CD4-positive, alpha-beta T cell treated with Interleukin-4 for 4 hours (primary cell): ENCODE measurements around the gene CDHR3.
"Not testable (repeated sequence)": the region's sequence is repeated elsewhere in the genome, so short reads cannot be mapped to it uniquely, and the experiment has no call there.

Experiments
- DNase-seq: peaks from one replicate; pipeline ENCODE4 v3.0.0-alpha.2; 2020

The CDHR3 gene

DNA sequence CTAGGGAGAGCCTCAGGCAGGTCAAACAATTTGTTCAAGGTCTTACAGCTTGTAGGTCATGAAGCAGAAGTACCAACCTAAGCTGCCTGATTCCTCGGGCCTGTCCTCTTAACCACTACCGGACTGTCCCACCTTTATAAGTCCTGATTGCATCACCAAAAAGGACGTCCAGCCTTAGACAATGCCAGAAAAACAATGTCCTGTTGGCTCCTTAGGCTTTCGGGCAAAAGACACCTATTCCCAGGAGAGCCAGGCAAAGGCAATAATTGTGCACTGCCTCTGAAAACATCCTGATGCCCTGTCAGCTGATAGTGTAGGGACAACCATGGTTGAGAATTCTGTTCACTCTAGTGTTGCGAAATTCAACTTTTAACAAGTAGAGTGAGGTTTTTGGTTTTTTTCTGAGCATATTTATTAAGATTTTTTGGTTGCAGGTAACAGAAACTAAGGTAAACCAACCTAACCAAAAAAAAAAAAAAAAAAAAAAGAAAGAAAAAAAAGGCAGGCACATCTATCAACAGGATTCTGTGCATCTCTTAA, 40.5 kb downstream of the CDHR3 start:
- DNase-seq: no peak

DNA sequence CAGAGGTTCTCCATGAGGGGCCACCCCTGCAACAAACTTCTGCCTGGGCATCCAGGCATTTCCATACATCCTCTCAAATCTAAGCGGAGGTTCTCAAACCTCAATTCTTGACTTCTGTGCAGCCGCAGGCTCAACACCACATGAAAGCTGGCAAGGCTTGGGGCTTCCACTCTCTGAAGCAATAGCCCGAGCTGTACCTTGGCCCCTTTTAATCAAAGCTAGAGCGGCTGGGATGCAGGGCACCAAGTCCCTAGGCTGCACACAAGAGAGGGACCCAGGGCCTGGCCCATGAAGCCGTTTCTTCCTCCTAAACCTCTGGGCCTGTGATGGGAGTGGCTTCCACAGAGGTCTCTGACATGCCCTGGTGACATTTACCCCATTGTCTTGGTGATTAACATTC, 43.8 kb downstream of the CDHR3 start:
- DNase-seq: no peak

- DNase-seq: not testable (repeated sequence)
Observed at GRCh38 chr7:106007796-106008195, 44.7 kb downstream of the CDHR3 start.

DNA sequence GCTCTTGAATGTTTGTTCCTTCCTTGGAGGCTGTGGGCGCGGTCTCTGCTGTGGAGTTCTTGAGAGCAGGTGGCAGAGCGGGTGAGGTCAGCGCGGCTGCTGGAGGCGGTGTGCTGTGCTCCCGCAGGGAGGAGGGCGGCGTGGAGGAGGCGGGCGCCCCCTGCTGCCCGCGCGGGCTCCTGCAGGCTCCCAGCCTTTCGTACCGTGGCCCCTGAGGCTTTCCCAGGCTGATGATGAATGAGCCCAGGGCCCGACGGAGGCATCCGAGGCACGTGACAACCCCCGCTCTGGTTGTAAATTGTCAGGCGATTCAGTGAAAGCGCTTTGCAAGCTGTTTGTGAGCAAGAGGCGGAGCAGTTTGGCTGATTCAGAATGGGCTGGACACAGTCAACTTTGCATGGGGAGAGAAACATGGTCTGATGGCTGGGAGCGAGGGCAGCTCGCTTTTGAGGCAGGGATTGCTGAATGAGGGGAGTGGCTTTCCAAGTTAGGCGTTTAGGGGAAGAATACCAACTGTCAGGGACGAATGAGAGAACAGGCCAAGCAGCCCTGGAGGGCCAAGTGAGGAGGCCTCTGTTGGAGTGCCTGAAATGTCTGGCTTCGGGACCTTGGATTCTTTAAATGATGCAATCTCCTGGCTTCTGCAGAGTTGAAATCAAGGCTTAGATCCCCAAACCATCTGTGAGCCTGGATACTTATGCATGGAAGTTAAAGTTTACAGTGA, 46.6 kb downstream of the CDHR3 start:
- DNase-seq: peak; percentile 80

DNA sequence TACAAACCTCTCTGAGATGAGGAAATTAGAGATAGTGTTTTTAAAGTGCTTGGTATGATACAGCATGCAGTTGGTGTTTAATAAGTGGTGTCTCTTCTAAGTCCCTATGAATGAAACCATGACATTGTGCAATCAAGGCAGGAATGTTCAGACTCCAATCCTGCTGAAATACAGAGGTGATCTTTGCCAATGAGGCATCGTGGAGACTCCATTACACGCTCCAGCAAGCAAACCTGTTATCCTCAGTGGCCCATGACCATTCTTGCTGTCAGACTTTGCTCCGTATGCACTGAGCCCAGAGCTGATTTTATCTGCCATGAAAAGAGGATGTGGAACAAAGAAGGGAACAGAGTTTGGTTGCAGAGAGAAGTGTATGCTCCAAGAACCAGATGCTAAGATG, 47.3 kb downstream of the CDHR3 start:
- DNase-seq: no peak

DNA sequence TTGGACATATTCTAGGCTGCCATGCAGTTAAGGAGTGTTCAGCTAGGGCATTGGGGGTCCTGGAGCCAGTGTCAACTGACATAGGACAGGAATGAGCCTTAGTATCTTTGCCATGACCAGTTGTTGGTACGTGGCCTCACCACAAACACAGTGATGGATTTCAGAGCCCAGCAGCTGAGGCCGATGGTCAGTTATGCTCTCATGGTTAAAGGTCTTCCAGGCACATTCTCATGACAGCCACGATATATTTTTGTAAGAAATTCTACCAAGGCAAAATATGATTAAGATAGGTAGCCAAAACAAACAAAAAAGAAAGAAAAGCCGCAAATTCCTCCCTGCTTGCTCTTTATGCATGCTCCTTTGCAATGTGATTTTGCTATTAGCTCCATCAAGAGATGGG, 47.8 kb downstream of the CDHR3 start:
- no peak for DNase-seq

DNA sequence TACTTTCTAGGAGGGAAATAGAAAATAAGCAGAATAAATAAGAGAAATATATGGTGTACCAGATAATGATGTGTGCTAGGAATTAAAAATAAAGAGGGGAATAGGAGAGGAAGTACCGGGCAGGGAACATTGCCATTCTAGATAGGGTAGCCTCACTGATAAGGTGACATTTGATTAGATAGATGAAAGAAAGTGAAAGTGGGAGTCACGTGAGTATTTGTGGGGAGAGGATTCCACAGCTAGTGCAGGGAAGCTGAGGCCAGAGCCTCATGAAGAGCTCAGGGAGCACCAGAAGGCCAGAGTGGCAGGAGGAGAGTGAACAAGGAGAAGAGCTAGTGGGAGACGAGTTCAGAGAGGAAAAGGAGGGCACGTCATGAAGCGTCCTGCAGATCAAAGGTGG, 49.1 kb downstream of the CDHR3 start:
- DNase-seq: no peak

GRCh38 chr7:106012935-106013439, 49.9 kb downstream of the CDHR3 start:
- DNase-seq: no peak

DNA sequence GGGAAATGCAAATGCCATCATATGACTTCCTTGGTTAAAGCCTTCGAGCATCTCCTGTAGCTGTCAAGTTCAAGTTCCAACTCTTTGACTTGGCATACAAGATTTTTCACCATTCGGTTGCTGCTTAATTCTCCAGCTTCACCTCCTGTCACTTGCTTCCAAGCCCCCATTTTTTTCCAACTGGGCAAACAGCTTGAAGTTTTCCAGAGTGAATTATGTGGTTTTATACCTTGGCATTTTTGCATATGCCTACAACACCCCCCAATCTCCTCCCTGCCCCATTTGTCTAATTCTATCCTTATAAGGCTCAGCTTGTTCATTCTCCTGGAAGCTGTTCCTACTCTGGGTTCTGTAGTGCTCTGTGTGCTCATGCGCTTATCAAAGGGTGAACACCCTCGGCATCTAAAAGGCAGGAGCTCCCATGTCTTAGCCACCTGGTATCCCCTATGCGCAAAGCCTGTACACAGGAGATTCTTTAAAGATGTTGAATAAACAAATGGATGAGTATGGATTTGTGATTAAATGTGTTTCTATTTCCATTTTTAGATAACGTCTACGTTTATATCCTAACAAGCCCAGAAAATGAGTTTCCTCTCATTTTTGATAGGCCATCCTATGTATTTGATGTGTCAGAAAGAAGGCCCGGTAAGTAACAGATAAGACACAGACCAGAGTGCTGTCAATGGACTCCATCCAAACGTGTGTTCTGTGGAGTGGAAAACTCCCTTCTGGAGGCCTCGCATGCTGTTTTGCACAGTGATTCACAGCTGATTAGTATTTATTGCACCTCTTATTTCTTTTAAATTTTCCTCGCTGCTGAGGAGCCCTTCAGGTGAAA, 52.5 kb downstream of the CDHR3 start:
- DNase-seq: no peak

GRCh38 chr7:106016331-106016730, 53.3 kb downstream of the CDHR3 start:
- DNase-seq: no peak

GRCh38 chr7:106017657-106018056, 54.6 kb downstream of the CDHR3 start:
- DNase-seq: no peak

DNA sequence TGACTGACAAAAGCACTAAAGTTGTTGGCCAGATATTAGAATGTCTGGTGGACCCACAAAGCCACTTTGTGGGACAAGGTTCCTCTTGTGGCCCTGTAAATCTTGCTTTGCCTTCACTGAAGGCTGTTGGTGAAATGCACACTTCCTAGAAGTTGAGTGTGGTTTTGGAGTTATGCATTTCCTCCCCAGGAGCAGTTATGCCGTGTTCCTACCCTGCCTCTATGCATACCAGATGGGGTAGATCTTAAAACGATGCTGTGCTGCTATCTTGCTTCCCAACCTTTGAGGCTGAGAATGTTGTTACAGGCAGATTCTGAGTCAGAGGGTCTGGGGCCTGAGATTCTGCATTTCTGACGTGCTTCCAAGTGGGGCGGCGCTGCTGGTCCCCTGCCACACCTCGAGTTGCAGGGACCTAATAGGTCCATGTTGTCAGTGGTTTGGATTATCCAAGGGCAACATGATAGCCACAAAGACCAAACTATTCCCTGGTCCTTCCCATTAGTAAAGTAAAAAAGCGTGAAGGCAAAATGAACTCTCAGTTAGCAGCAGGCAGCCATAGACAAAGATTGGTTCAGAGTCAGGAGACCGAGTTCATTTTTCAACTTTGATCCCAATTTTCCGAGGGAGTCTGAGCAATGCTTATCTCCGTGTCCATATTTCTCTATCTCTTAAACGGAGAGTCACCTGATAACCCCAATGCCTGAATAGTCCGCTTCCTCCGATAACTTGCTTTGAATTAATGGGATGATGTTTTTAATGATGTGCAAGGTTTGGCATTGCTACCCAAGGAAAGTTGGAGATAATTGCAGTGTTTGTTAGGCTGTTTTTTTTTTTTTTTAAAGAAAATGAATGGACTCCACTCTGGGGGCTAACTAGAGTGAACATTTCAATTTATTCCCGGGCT, 55.8 kb downstream of the CDHR3 start:
- no peak for DNase-seq

DNA sequence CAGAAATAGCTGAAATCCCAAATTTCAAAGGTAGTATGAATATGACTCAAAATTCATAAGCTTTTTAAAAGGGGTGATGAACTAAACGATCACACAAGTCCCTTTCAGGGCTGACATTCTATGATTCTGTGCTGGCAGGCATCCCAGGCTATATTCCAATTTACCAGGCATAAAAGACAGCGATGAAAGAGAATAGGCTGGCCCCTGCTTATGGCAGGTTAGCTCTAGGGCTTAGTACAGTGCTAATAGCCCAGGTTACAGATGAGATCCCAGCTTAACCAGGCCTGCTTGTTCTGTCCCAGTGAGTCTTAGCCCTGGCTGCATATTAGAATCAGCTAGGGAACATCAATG, 56.4 kb downstream of the CDHR3 start:
- no peak for DNase-seq

DNA sequence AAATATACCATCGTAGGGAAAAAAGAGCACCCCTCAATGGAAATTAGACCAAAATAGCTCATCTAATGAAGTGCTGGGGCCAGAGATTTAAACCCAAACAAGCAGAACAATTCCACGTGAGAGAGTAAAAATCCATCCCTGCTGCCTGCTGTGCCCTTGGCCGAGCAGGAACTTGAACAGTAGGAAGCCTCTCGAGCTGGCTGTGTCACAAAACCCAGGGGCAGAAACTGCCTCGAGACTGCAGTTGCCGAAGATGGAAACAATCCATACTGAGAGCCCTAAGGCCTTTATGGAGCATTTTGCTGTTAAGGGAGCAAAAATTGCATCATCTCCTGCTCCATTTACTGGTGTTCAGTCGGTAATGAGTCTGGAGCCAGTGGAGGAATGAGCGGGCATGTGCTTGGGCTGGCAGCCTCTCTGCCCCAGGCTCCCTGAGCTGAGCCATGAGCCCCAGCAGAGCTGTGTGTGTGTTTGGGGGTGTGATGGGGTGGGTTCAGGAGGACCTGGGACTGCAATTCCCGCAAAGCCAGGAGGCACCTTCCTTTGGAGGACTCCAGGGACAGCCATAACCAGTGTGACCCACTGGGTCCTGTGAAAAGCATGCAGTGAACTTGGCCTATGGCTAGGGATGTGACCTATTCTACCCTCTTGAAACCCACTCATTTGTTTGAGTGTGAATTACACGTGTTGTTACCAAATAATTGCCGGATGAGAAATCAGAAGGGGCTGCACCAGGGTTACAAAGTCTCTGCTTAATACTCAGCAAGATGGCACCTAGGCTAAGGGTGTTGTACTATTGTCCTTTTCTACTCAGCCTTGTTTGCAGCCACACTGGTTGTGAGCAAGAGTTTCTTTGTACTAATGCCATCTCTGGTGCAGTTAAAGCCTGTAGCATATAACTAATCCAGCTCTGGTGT, 58.3 kb downstream of the CDHR3 start:
- DNase-seq: no peak

DNA sequence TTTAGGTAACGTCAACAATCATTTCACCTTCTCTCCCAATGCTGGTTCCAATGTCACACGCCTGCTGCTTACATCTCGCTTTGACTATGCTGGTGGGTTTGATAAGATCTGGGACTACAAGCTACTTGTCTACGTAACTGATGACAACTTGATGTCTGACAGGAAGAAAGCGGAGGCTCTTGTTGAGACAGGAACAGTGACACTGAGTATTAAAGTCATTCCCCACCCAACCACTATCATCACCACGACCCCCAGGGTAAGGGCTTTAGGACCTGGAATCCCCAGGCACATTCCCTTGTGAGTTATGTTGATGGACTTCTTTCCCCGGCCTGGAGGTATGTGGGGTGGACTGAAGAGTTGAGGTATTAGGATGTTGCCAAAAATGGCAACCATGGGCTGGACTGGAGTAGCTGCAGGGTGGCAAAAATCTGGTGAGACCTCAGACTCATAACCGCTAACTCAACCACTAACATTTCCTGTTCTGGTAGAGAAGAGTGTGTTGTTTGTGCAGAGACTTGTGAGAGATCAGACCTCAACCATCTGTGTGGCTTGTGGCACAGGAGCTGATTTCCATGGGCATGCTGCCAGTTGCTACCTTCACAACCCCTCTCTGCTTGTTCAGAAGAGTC, 59.2 kb downstream of the CDHR3 start:
- DNase-seq: peak; percentile 82

DNA sequence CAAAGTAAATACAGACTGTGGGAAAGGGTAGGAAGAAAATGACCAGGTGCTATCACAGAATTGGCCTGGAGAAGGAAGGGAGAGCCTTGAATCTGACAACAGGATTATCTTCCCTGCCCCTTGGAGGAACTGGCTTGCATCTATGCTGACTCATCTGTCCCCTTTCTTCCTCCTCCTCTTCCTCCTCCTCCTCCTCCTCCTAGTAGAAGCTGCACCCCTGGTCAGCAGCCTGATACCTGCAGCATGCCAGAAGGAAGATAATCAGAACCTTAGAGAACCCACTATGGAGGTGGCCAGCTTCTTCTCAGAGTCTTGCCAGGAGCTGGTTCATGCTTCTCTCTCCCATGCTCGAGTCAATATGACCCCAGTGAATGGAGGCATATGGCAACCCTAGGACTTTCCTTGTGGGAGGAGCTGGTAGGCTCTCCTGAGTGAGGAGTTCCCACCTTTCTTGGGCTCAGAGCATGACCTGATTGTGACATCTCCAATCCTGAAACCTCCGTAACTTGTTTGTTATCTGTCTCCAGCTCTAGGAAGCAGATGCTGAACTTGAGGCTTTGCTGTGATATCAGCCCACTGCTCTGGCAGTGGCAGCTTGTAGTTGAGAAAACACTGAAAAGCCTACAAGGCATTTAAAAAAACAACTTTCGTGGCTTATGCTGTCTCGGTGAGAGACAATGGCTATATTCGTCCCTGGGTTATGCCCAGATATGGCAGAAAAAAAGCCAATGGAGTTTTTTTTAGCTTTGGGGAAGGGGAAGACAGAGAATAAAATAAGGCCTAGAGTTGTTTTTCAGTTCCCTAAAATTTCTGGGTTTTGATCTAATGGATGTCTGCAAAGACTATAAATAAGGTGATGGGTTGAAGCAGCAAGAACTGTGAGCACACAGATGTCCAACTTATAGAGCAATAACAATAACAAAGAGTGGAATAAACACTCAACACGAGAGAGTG, 60.6 kb downstream of the CDHR3 start:
- DNase-seq: no peak

DNA sequence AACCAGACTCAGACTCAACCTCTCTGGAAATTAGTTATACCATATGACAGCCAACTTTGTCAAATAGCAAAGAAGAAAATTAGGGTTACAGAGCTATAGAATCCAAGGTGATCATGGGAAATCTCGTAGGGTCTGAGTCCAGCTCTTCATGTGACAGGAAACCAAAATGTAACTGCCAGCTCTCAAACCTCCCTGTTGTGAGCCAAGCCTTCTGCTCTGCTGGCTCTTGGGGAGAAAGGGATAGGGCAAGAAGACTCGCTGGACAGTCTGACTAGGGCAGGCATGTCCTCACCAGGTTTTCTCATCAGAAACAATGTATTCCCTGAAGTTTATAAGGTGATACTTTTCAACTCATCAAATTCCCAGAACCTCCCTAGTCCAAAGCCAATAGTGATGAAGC, 63.0 kb downstream of the CDHR3 start:
- DNase-seq: no peak

- DNase-seq: no peak
Observed at GRCh38 chr7:106029451-106029850, 66.4 kb downstream of the CDHR3 start.

GRCh38 chr7:106029941-106030340, 66.9 kb downstream of the CDHR3 start:
- DNase-seq: no peak
